NB4 (cell line): ENCODE results near the gene TMED1.

Experiments used
- CTCF ChIP-seq: IDR thresholded peaks from one replicate; pipeline ENCODE4 v1.5.1; 2012; ENCODE audit warnings: low read depth, low read length
- POLR2A ChIP-seq: IDR thresholded peaks from 2 replicates; pipeline ENCODE4 v1.6.1; 2011; ENCODE audit warnings: mild to moderate bottlenecking; ENCODE audit not compliant: insufficient read length; ENCODE audit errors: extremely low read depth

- no peak for TF ChIP-seq POLR2A
- TF ChIP-seq CTCF, result no peak
Measured at GRCh38 chr19:10805758-10806247, 30.2 kb downstream of the TMED1 start.
